ENCODE measurements around the gene FCRL5. TPM values are rescaled to one million over a fixed set of nuclear protein-coding genes. Genes with fewer than 3 reads are reported as not detected.

Gene FCRL5
- total RNA-seq, 1 donor from 2014 or later, result not detected

DNA sequence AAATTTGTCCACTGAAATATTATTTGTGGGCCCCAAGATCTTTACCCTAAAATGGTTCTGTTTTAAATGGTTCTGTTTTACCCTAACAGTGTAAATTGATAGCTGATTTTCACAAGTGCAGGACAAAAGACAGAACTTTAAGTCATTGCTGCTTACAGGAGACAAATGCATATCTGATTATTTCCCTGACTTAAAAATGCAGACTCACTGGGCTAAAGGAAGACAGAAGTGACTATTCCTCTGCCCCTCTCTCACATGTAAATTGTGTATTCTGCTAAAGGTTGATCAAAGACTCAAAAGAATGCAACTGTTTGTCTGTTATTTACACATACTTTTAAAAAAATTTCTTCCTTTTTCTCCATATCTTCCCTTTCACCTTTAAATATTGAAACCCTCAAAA is 12.7 kb downstream of the FCRL5 start:
- no peak overlapping the region for H3K4me3 ChIP-seq (ENCODE audit: low read length in 3 of 3)
- no peaks in the 10 kb centered on the region for H3K4me1 ChIP-seq (ENCODE audit: control insufficient read depth in 3 of 3, insufficient read depth in 3 of 3, low read length in 3 of 3)
- H3K27me3 ChIP-seq (ENCODE audit: control insufficient read depth in 3 of 3, insufficient read depth in 3 of 3, low read length in 3 of 3), result peaks cover 0 to 3% (median 0%) of the 10 kb centered on the region in 3 donors
- no peak overlapping the region for H3K9ac ChIP-seq (ENCODE audit: low read depth in 1 of 3, low read length in 3 of 3)
- H3K9me3 ChIP-seq (ENCODE audit: control insufficient read depth in 3 of 3, low read length in 3 of 3), result no peaks in the 10 kb centered on the region
- no peaks in the 10 kb centered on the region for H3K36me3 ChIP-seq (ENCODE audit: control insufficient read depth in 3 of 3, insufficient read depth in 3 of 3, low read length in 3 of 3)
- no peak overlapping the region for H3K27ac ChIP-seq (ENCODE audit: low read depth, low read length)

DNA sequence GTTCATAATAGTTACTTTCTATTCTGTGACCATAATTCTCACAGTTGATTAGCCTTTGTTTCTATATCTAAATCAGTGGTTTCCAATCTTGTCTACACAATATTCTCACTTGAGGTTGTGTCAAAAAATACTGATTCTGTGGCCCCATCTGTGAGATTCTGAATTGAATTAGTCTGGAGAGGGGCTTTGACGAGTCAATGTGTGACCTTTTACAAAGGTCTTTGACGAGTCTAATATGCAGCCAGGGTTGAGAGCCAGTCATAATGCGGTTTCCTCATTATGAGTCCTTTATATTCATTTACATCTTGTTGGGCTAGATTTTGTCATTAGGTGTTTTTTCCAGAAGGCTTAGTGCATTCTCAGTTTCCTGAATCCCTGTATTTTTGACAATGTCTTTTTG is 19.7 kb downstream of the FCRL5 start:
- no peak overlapping the region for H3K9ac ChIP-seq (ENCODE audit: low read depth in 1 of 3, low read length in 3 of 3)
- H3K27ac ChIP-seq (ENCODE audit: low read depth, low read length), result no peak overlapping the region

DNA sequence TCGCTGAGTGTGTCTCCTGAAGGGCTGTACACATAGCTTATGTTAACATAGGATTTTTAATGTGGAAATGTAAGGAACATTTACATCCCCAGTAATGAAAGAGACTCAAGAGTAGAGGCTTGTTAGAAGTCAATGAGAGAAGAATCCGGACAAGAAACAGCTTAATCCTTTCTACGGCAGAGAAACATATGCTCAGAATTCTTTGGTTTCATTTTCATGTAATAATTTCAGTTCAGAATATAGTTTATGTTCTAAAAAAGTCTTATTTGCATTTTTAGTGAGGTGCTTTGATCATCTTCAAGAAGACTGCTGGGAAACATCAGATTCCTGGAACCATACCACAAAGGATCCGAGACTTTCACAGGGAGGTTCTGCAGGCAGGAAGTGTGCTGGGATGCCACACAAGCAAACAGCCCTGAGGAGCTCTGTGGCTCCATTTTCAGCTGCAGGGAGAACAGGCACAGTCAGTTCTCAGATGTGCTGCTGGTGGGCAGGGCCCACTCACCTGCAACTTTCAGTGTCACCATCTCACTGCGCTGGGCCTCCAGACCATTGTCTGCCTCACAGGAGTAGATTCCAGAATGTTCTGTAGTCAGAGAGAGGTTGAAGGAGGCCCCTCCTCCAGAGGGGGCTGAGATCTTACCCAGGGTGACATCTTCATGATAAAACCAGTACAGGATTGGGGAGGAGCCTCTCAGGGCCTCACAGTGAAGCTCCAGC is 28.4 kb downstream of the FCRL5 start:
- H3K9me3 ChIP-seq (ENCODE audit: control insufficient read depth in 3 of 3, low read length in 3 of 3), result no peaks in the 10 kb centered on the region
- H3K27ac ChIP-seq (ENCODE audit: low read depth, low read length), result no peak overlapping the region
- H3K27me3 ChIP-seq (ENCODE audit: control insufficient read depth in 3 of 3, insufficient read depth in 3 of 3, low read length in 3 of 3), result peaks cover 0 to 10% (median 6%) of the 10 kb centered on the region in 3 donors
- no peak overlapping the region for H3K9ac ChIP-seq (ENCODE audit: low read depth in 1 of 3, low read length in 3 of 3)
- H3K36me3 ChIP-seq (ENCODE audit: control insufficient read depth in 3 of 3, insufficient read depth in 3 of 3, low read length in 3 of 3), result no peaks in the 10 kb centered on the region
- no peak overlapping the region for H3K4me3 ChIP-seq (ENCODE audit: low read length in 3 of 3)
- H3K4me1 ChIP-seq (ENCODE audit: control insufficient read depth in 3 of 3, insufficient read depth in 3 of 3, low read length in 3 of 3), result no peaks in the 10 kb centered on the region

More for the DNA sequence above, 19.7 kb downstream of the FCRL5 start:
- no peaks in the 10 kb centered on the region for H3K36me3 ChIP-seq (ENCODE audit: control insufficient read depth in 3 of 3, insufficient read depth in 3 of 3, low read length in 3 of 3)
- no peaks in the 10 kb centered on the region for H3K4me1 ChIP-seq (ENCODE audit: control insufficient read depth in 3 of 3, insufficient read depth in 3 of 3, low read length in 3 of 3)
- H3K9me3 ChIP-seq (ENCODE audit: control insufficient read depth in 3 of 3, low read length in 3 of 3), result no peaks in the 10 kb centered on the region
- H3K27me3 ChIP-seq (ENCODE audit: control insufficient read depth in 3 of 3, insufficient read depth in 3 of 3, low read length in 3 of 3), result no peaks in the 10 kb centered on the region
- H3K4me3 ChIP-seq (ENCODE audit: low read length in 3 of 3), result no peak overlapping the region

DNA sequence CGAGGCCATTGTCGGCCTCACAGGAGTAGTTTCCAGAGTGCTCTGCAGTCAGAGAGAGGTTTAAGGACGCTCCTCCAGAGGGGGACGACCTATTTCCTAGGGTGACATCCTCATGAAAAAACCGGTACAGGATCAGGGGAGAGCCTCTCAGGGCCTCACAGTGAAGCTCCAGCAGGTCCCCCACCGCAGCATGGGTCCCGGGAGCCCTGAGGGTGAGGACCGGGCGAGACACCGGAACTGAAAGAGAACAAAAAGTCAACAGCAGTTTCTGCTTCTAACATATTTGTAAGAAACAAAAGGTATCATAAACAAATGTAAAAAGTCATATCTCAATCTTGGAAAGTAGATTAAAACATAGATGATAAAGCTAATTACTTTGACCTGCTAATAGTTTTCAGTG is 31.3 kb downstream of the FCRL5 start:
- Histone ChIP-seq H3K27ac (ENCODE audit: low read depth, low read length) (no peak overlapping the region), H3K27me3 (ENCODE audit: control insufficient read depth in 3 of 3, insufficient read depth in 3 of 3, low read length in 3 of 3) (peaks cover 0 to 10% (median 6%) of the 10 kb centered on the region in 3 donors), H3K9ac (ENCODE audit: low read depth in 1 of 3, low read length in 3 of 3) (no peak overlapping the region)

DNA sequence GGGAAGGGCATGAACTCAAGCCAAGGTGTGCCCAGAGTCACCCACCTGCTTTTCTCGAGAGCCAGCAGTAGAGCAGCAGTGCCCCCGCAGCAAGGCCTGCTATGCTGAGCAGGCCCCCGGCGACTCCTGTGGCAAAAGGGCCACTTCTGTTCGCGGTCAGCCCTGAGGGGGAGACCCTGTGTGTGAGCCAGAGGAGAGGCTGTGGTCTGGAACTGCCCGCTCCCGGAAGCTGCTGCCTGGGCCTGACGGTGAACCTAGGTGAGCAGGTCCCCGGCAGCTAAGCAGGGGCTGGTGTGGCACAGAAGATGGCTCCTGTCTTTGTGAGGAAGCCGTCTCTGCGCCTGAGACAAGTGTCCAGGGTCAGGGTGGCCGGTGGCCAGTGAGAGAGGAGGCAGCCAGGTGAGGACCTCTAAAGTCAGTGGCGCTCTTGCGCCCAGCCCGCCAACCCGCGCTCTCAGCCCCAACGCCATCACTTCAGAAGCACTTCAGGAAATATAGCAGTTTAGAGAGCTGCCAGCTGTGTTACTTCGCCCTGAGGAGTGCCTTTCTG is 31.9 kb downstream of the FCRL5 start:
- H3K27me3 ChIP-seq (ENCODE audit: control insufficient read depth in 3 of 3, insufficient read depth in 3 of 3, low read length in 3 of 3), result peaks cover 0 to 10% (median 6%) of the 10 kb centered on the region in 3 donors
- H3K36me3 ChIP-seq (ENCODE audit: control insufficient read depth in 3 of 3, insufficient read depth in 3 of 3, low read length in 3 of 3), result no peaks in the 10 kb centered on the region
- H3K27ac ChIP-seq (ENCODE audit: low read depth, low read length), result no peak overlapping the region
- H3K4me3 ChIP-seq (ENCODE audit: low read length in 3 of 3), result no peak overlapping the region
- no peaks in the 10 kb centered on the region for H3K4me1 ChIP-seq (ENCODE audit: control insufficient read depth in 3 of 3, insufficient read depth in 3 of 3, low read length in 3 of 3)
- no peaks in the 10 kb centered on the region for H3K9me3 ChIP-seq (ENCODE audit: control insufficient read depth in 3 of 3, low read length in 3 of 3)
- no peak overlapping the region for H3K9ac ChIP-seq (ENCODE audit: low read depth in 1 of 3, low read length in 3 of 3)

More for the DNA sequence above, 31.3 kb downstream of the FCRL5 start:
- Histone ChIP-seq H3K4me1 (ENCODE audit: control insufficient read depth in 3 of 3, insufficient read depth in 3 of 3, low read length in 3 of 3) (no peaks in the 10 kb centered on the region), H3K9me3 (ENCODE audit: control insufficient read depth in 3 of 3, low read length in 3 of 3) (no peaks in the 10 kb centered on the region), H3K4me3 (ENCODE audit: low read length in 3 of 3) (no peak overlapping the region), H3K36me3 (ENCODE audit: control insufficient read depth in 3 of 3, insufficient read depth in 3 of 3, low read length in 3 of 3) (no peaks in the 10 kb centered on the region)

DNA sequence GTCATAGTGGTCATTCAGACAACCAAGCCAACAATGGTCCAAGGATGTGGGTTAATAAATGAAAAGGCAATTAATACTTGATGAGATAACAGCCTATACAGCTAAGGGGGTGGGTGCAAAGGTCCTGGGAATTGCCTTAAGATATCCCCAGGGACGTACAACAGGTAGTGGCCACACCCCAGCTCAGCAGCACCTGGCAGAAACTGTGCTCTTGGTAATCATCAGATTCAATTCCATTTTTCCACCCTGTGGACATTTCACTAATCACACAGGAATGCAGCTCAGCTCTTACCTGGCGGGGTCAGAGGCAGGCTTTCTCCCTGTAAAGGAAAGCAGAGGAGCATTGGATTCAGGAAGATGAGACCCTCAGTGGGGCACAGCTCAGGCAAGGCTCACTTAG is 32.9 kb downstream of the FCRL5 start:
- Histone ChIP-seq H3K4me1 (ENCODE audit: control insufficient read depth in 3 of 3, insufficient read depth in 3 of 3, low read length in 3 of 3) (no peaks in the 10 kb centered on the region), H3K36me3 (ENCODE audit: control insufficient read depth in 3 of 3, insufficient read depth in 3 of 3, low read length in 3 of 3) (no peaks in the 10 kb centered on the region), H3K27ac (ENCODE audit: low read depth, low read length) (no peak overlapping the region), H3K27me3 (ENCODE audit: control insufficient read depth in 3 of 3, insufficient read depth in 3 of 3, low read length in 3 of 3) (peaks cover 0 to 10% (median 6%) of the 10 kb centered on the region in 3 donors), H3K4me3 (ENCODE audit: low read length in 3 of 3) (no peak overlapping the region), H3K9me3 (ENCODE audit: control insufficient read depth in 3 of 3, low read length in 3 of 3) (no peaks in the 10 kb centered on the region), H3K9ac (ENCODE audit: low read depth in 1 of 3, low read length in 3 of 3) (no peak overlapping the region)

DNA sequence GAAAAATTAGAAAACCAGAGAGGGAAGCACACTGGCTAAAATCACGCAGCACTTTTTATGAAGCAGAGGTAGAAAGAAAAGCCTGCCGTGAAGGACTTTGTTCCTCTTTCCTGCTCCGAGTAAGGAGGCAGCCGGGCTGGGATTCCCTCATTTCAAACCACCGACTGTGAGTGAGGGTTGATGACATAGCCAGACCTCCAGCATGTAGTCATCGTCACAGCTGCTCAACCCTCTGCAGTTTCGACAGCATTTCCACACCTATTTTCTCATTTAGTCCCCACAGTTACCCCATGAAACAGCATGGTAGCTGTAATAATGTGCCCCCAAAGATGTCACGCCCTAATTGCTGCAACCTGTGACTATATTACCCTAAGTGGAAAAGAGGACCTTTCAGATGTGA is 35.3 kb downstream of the FCRL5 start:
- Histone ChIP-seq H3K36me3 (ENCODE audit: control insufficient read depth in 3 of 3, insufficient read depth in 3 of 3, low read length in 3 of 3) (no peaks in the 10 kb centered on the region), H3K4me3 (ENCODE audit: low read length in 3 of 3) (no peak overlapping the region), H3K9me3 (ENCODE audit: control insufficient read depth in 3 of 3, low read length in 3 of 3) (no peaks in the 10 kb centered on the region), H3K27me3 (ENCODE audit: control insufficient read depth in 3 of 3, insufficient read depth in 3 of 3, low read length in 3 of 3) (peaks cover 0 to 10% (median 6%) of the 10 kb centered on the region in 3 donors), H3K9ac (ENCODE audit: low read depth in 1 of 3, low read length in 3 of 3) (no peak overlapping the region), H3K4me1 (ENCODE audit: control insufficient read depth in 3 of 3, insufficient read depth in 3 of 3, low read length in 3 of 3) (no peaks in the 10 kb centered on the region), H3K27ac (ENCODE audit: low read depth, low read length) (no peak overlapping the region)

DNA sequence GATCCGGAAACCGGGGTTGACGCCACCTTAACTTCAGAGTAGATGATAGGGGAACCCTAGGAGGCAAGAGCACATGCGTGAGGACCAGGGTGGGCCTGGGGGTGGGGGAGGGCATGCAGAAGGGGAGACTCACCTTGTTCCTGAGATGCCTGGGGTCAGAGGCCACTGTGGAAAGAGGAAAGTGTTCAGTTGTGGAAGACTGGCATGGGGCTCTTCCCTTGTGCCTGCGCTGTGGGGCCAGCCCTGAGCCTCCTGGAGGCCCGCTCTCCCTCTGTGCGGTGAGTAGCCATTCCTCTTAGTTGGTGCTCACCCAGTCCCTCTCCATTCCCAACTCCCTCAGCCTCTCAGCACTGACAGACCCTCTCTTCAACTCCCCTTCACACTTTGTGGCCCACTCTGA is 36.6 kb downstream of the FCRL5 start:
- Histone ChIP-seq H3K27ac (ENCODE audit: low read depth, low read length) (no peak overlapping the region), H3K36me3 (ENCODE audit: control insufficient read depth in 3 of 3, insufficient read depth in 3 of 3, low read length in 3 of 3) (no peaks in the 10 kb centered on the region), H3K9me3 (ENCODE audit: control insufficient read depth in 3 of 3, low read length in 3 of 3) (no peaks in the 10 kb centered on the region), H3K9ac (ENCODE audit: low read depth in 1 of 3, low read length in 3 of 3) (no peak overlapping the region), H3K4me3 (ENCODE audit: low read length in 3 of 3) (no peak overlapping the region), H3K27me3 (ENCODE audit: control insufficient read depth in 3 of 3, insufficient read depth in 3 of 3, low read length in 3 of 3) (peaks cover 0 to 9% (median 5%) of the 10 kb centered on the region in 3 donors), H3K4me1 (ENCODE audit: control insufficient read depth in 3 of 3, insufficient read depth in 3 of 3, low read length in 3 of 3) (no peaks in the 10 kb centered on the region)

DNA sequence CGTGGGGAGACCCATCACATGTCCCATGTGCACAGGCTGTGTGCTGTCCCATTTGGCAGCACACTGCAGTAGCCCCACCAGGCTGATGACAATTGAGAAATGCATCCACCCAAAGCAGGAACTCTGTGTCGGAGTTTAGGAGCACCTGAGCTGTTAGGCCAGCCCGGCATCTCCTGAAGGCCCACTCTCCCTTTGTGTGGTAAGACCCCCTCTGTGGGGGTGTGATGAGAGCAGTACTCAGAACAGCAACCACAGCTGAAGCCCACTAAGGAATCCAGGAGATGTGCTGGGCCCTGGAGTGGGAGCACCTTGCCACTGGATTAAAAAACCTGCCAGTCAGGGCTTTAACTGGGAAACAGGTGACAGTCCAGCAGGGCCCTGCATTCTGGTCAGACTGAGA is 37.2 kb downstream of the FCRL5 start:
- Histone ChIP-seq H3K9me3 (ENCODE audit: control insufficient read depth in 3 of 3, low read length in 3 of 3) (no peaks in the 10 kb centered on the region), H3K9ac (ENCODE audit: low read depth in 1 of 3, low read length in 3 of 3) (no peak overlapping the region), H3K27ac (ENCODE audit: low read depth, low read length) (no peak overlapping the region), H3K36me3 (ENCODE audit: control insufficient read depth in 3 of 3, insufficient read depth in 3 of 3, low read length in 3 of 3) (no peaks in the 10 kb centered on the region), H3K27me3 (ENCODE audit: control insufficient read depth in 3 of 3, insufficient read depth in 3 of 3, low read length in 3 of 3) (peaks cover 0 to 4% (median 0%) of the 10 kb centered on the region in 3 donors), H3K4me1 (ENCODE audit: control insufficient read depth in 3 of 3, insufficient read depth in 3 of 3, low read length in 3 of 3) (no peaks in the 10 kb centered on the region), H3K4me3 (ENCODE audit: low read length in 3 of 3) (no peak overlapping the region)

DNA sequence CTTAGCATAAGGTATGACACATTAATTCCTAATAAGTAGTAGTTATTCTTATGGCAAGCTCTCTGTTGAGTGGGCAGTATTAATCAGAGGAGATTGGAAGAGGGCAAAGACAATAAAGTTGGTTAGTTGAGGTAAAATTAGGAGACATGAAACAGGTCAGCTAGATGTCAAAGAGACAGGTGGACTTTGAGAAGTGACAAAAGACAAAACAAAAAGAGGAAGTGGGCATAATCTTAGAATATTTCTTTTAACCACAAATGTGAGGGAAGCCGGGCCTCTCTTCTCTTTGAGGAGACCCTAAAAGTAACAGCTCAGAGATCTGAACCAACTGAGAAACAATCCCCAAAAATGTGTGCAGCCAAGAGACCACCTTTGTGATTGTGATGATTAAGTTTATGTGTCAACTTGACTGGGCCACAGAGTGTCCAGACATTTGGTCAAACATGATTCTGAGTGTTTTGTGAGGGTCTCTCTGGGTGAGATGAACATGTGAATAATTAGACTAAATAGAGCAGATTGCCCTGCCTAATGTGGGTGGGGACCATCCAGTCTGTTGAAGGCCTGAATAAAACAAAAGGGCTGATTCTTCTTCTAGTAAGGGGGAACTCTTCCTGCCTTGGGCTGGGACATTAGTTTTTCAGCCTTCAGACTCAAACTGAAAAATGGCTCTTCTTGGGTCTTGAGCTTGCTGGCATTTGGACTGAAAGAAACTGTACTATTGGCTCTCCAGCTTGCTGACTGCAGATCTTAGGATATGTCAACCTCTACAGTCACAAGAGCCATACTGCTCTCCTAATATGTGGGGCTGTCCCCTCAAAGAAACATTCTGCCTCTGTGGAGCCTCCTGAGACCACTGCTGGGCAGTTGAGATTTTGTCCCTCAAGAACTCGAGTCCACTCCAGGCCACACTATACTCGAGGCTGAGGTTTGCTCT is 40.0 kb downstream of the FCRL5 start:
- Histone ChIP-seq H3K9ac (ENCODE audit: low read depth in 1 of 3, low read length in 3 of 3) (no peak overlapping the region), H3K4me3 (ENCODE audit: low read length in 3 of 3) (no peak overlapping the region), H3K36me3 (ENCODE audit: control insufficient read depth in 3 of 3, insufficient read depth in 3 of 3, low read length in 3 of 3) (no peaks in the 10 kb centered on the region), H3K27ac (ENCODE audit: low read depth, low read length) (no peak overlapping the region), H3K4me1 (ENCODE audit: control insufficient read depth in 3 of 3, insufficient read depth in 3 of 3, low read length in 3 of 3) (no peaks in the 10 kb centered on the region), H3K27me3 (ENCODE audit: control insufficient read depth in 3 of 3, insufficient read depth in 3 of 3, low read length in 3 of 3) (peaks cover 0 to 2% (median 0%) of the 10 kb centered on the region in 3 donors), H3K9me3 (ENCODE audit: control insufficient read depth in 3 of 3, low read length in 3 of 3) (no peaks in the 10 kb centered on the region)

All from skeletal muscle tissue (tissue), 4 donors.